HepG2 (cell line): ENCODE measurements around the gene RRP12.

ENCODE experiments used
- HIVEP1 ChIP-seq: sonication (generic); formaldehyde crosslinking; IDR thresholded peaks from 2 replicates; pipeline ENCODE4 v1.4.0; 2020; ENCODE audit warnings: mild to moderate bottlenecking, missing genetic modification reagents
- HNRNPLL ChIP-seq: fragments of 200-400 bp; formaldehyde crosslinking; IDR thresholded peaks from 2 replicates; pipeline ENCODE4 v1.6.1; 2017; ENCODE audit warnings: mild to moderate bottlenecking, low read depth, low read length; ENCODE audit not compliant: poor library complexity, severe bottlenecking
- MYC ChIP-seq: sonication (generic); formaldehyde crosslinking; IDR thresholded peaks from 2 replicates; pipeline ENCODE4 v1.9.0; 2021; ENCODE audit warnings: missing genetic modification reagents, borderline replicate concordance
- NONO ChIP-seq, 2 experiments: fragments of 450-650 bp in 1 of 2; sonication (generic) in 1 of 2; formaldehyde crosslinking in 1 of 2; IDR thresholded peaks in 1 of 2; conservative IDR thresholded peaks in 1 of 2; 2 replicates each; pipeline versions ENCODE4 v1.6.1 to v1.8.0; 2017 to 2022; ENCODE audit warnings: mild to moderate bottlenecking in 1 of 2, missing genetic modification reagents in 1 of 2, moderate library complexity in 1 of 2
- POLR2AphosphoS5 ChIP-seq: IDR thresholded peaks from 2 replicates; pipeline ENCODE4 v1.6.1; 2012; ENCODE audit warnings: low read depth, low read length
- SNAPC2 ChIP-seq: sonication (generic); formaldehyde crosslinking; IDR thresholded peaks from 2 replicates; pipeline ENCODE4 v1.8.1; 2022; ENCODE audit warnings: mild to moderate bottlenecking, missing genetic modification reagents
- TAF1 ChIP-seq: sonication (generic); formaldehyde crosslinking; IDR thresholded peaks from 2 replicates; pipeline ENCODE4 v1.4.0; 2020; ENCODE audit warnings: missing genetic modification reagents
- ZNF615 ChIP-seq: sonication (generic); formaldehyde crosslinking; IDR thresholded peaks from 2 replicates; pipeline ENCODE4 v1.5.0; 2020; ENCODE audit warnings: mild to moderate bottlenecking, missing genetic modification reagents, borderline replicate concordance
- ZNF703 ChIP-seq: sonication (generic); formaldehyde crosslinking; IDR thresholded peaks from 2 replicates; pipeline ENCODE4 v1.5.1; 2020; ENCODE audit warnings: missing genetic modification reagents, mild to moderate bottlenecking, moderate library complexity, borderline replicate concordance
- TF ChIP-seq, protein P1 (sequence below): sonication (generic); formaldehyde crosslinking; IDR thresholded peaks from 2 replicates; pipeline ENCODE4 v1.5.0; 2020; ENCODE audit warnings: mild to moderate bottlenecking, missing genetic modification reagents, moderate library complexity
- TF ChIP-seq, protein P2 (sequence below): sonication (generic); formaldehyde crosslinking; IDR thresholded peaks from 2 replicates; pipeline ENCODE4 v1.8.1; 2023; ENCODE audit warnings: missing genetic modification reagents, inconsistent platforms, borderline replicate concordance
- TF ChIP-seq, protein P3 (sequence below): sonication (generic); formaldehyde crosslinking; conservative IDR thresholded peaks from 2 replicates; pipeline ENCODE4 v1.4.0; 2020; ENCODE audit warnings: missing genetic modification reagents
- TF ChIP-seq, protein P4 (sequence below): IDR thresholded peaks from 2 replicates; pipeline ENCODE4 v1.6.1; 2016
- TF ChIP-seq, protein P5 (sequence below): sonication (generic); formaldehyde crosslinking; IDR thresholded peaks from 2 replicates; pipeline ENCODE4 v1.8.1; 2023; ENCODE audit warnings: mild to moderate bottlenecking, inconsistent platforms, moderate library complexity, missing genetic modification reagents, borderline replicate concordance

DNA sequence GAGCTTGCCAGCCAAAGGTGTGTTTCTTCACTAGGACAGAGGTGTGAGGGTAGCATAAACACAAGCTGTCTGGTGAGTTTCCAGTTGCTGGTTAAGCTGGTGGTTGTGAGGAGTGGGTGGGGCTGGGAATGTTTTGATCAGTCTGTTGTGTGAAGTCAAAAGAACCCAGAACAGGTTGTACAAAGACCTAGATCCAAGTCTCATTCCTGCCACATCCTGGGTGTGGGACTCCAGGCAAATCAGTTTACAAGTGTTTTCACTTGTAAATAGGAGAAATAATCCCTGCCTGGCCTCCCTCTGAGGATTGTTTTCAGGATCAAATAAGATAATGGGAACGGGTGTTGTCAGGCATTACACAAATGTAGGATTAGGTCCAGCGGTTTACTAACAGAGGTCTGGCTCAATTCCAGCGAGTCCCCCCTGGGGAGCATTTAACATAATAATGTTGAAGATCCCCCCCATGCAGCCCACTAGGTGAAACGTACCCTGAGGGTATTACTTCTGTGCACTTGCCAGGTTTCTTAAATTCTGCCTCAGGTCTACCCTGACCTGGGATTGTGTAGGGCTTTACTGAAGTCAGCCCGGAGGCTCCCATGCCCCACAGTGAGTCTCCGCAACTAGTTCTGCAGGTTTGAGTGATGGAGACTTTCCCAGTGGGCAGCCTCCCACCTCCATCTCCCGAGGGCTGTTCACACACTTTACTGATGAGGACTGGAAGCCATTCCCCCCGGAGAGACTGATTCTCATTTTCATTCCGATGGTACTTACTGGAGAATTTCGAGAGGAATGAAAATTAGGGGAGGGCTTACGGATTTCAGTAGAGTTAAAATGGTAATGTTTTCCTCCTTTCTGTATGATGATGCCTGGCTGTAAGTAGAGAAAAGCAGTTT lies 64.0 kb downstream of the RRP12 start:
- no peak for TF ChIP-seq TAF1 (CRISPR knock-in tag)
- no peak for TF ChIP-seq HIVEP1 (CRISPR knock-in tag)
- TF ChIP-seq, protein P1, sequence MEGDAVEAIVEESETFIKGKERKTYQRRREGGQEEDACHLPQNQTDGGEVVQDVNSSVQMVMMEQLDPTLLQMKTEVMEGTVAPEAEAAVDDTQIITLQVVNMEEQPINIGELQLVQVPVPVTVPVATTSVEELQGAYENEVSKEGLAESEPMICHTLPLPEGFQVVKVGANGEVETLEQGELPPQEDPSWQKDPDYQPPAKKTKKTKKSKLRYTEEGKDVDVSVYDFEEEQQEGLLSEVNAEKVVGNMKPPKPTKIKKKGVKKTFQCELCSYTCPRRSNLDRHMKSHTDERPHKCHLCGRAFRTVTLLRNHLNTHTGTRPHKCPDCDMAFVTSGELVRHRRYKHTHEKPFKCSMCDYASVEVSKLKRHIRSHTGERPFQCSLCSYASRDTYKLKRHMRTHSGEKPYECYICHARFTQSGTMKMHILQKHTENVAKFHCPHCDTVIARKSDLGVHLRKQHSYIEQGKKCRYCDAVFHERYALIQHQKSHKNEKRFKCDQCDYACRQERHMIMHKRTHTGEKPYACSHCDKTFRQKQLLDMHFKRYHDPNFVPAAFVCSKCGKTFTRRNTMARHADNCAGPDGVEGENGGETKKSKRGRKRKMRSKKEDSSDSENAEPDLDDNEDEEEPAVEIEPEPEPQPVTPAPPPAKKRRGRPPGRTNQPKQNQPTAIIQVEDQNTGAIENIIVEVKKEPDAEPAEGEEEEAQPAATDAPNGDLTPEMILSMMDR (CRISPR knock-in tag), result no peak
- no peak for TF ChIP-seq NONO (IDR thresholded peaks at IDR 0.05)
- no peak for TF ChIP-seq NONO (CRISPR knock-in tag; conservative IDR thresholded peaks at IDR 0.05)
- no peak for TF ChIP-seq POLR2AphosphoS5
- TF ChIP-seq MYC (CRISPR knock-in tag), result no peak
- no peak for TF ChIP-seq ZNF703
- TF ChIP-seq HNRNPLL, result no peak
- TF ChIP-seq, protein P2, sequence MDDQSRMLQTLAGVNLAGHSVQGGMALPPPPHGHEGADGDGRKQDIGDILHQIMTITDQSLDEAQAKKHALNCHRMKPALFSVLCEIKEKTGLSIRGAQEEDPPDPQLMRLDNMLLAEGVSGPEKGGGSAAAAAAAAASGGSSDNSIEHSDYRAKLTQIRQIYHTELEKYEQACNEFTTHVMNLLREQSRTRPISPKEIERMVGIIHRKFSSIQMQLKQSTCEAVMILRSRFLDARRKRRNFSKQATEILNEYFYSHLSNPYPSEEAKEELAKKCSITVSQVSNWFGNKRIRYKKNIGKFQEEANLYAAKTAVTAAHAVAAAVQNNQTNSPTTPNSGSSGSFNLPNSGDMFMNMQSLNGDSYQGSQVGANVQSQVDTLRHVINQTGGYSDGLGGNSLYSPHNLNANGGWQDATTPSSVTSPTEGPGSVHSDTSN, result no peak
- TF ChIP-seq, protein P3, sequence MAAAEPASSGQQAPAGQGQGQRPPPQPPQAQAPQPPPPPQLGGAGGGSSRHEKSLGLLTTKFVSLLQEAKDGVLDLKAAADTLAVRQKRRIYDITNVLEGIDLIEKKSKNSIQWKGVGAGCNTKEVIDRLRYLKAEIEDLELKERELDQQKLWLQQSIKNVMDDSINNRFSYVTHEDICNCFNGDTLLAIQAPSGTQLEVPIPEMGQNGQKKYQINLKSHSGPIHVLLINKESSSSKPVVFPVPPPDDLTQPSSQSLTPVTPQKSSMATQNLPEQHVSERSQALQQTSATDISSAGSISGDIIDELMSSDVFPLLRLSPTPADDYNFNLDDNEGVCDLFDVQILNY (CRISPR knock-in tag), result no peak
- TF ChIP-seq, protein P4, sequence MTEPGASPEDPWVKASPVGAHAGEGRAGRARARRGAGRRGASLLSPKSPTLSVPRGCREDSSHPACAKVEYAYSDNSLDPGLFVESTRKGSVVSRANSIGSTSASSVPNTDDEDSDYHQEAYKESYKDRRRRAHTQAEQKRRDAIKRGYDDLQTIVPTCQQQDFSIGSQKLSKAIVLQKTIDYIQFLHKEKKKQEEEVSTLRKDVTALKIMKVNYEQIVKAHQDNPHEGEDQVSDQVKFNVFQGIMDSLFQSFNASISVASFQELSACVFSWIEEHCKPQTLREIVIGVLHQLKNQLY (CRISPR knock-in tag), result no peak
- no peak for TF ChIP-seq SNAPC2
- no peak for TF ChIP-seq ZNF615 (CRISPR knock-in tag)
- TF ChIP-seq, protein P5, sequence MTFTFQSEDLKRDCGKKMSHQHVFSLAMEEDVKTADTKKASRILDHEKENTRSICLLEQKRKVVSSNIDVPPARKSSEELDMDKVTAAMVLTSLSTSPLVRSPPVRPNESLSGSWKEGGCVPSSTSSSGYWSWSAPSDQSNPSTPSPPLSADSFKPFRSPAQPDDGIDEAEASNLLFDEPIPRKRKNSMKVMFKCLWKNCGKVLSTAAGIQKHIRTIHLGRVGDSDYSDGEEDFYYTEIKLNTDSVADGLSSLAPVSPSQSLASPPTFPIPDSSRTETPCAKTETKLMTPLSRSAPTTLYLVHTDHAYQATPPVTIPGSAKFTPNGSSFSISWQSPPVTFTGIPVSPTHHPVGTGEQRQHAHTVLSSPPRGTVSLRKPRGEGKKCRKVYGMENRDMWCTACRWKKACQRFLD (CRISPR knock-in tag), result no peak
